Activated CD8-positive, alpha-beta memory T cell treated with anti-CD3 and anti-CD28 coated beads for 48 hours (primary cell): ENCODE data around the gene STEAP1B.
"Not testable (repeated sequence)": the region's sequence is repeated elsewhere in the genome, so short reads cannot be mapped to it uniquely, and the experiment has no call there.

Source experiments
- DNase-seq, 3 experiments: peaks; one replicate each; pipeline ENCODE4 v3.0.0-alpha.2; 2020; ENCODE audit warnings: low read depth in 2 of 3, low spot score in 2 of 3

Gene STEAP1B

DNA sequence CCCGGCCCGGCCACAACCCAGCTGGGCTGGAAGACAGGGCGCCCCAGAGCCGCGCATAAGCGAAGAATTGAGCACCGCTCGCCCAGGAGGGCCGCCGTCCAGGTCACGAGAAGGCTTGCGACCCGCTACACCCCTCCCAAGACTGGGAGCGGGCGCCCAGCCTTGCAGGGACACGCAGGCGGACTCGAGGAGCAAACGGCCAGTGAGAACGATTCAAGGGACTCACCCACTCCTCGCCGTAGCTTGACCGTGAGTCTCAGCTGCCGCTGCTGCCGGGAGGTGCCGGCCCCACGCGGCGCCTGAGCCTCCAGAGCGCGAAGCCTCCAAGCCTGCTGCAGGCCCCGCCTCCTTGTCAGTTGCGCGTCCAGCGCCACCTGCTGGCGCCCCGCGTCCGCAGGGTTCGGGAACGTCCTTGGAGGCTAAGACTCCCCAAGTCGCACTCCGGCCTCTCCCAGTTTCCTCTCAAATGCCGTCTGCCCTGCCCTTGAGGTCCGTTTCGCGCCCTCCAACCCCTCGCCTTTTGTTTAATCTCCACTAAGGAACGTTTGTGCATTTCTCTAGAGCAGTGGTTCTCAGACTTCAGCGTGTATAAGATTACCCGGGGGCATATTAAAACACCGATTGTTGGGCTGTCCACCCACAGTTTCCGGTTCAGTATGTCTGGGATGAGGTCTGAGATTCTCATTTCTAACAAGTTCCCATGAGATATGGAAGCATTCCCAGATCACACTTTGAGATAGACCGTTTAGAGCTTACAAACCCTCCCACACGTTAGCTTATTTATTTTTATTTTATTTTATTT is at the start of gene STEAP1B:
Gene STEAP1B, minus strand, starts transcription at position 301 of the 802 bp plus-strand sequence. CDS start 5,333 bp downstream, outside the sequence.
- peak; percentile 66 to 74 (median 73) for DNase-seq

DNA sequence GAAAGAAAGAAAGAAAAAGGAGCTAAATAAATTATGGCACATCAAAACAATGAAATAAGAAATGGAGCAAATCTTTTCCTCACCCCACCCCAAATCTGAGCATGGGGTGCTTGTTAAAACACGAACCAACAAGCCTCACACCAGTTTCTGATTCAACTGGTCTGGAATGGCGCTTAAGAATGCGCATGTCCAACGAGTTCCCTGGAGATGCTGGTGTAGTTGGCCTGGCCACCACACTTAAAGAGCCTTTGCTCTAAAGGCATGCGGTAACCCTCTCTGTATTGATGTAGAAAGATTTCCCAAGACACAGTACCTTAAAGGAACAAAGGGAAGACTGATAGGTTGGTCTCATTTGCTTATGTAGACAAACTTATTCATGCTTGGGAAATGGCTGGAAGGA is 49.1 kb upstream of the STEAP1B start:
- no peak for DNase-seq

DNA sequence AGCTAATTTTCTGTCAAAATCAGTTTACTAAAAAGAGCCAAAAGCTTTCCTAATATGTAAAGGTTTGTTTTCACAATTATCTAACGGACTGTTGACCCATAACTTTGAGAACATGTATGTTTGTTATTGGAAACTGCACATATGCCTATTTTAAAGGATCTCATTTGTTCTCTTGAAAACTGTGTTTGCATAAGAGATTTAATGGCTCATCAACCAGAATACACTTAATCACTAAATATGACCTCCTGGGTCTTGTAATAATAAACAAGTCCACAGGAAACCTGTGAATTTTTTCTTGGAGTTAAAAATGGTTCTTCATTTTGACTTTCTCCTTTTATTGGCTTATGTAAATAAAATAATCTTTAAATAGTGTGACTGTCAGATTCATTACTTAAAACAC is 48.3 kb upstream of the STEAP1B start:
- no peak for DNase-seq

DNA sequence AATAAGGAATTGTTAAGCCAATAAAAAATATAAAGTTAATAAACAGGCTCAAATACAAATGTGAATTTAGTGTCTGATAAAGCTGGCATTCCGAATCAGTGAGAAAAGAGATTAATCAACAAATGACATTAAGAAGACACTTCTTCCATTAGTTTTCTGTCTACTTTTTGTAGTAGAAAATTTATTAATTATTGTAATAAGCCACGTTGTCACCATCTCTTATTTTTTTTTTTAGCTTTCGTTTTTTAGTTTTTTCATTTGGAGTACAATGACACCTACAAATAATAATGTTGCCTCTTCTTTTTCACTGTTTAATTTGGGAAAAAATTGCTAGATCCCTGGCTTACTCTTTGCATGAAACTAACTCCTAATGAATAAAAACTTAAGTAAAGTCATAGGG is 46.8 kb upstream of the STEAP1B start:
- DNase-seq = no peak

DNA sequence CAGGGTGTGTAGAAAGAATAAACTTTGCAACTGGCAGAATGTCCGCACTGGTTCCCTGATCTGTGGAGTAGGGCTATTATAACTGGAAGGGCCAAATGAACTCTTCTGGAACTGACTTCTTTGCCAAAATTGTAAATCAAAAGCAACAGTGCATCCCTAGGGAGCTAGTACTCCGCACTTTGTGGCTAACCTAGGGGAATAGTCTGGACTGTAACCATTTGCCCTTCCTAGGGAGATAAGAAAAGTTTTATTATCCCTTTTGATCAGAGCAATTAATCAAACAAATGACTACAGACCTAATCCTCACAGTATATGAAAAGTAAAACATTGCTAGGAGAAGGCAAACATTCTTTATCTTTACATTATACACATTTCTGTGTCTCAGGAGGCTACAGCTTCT is 45.5 kb upstream of the STEAP1B start:
- DNase-seq = no peak

DNA sequence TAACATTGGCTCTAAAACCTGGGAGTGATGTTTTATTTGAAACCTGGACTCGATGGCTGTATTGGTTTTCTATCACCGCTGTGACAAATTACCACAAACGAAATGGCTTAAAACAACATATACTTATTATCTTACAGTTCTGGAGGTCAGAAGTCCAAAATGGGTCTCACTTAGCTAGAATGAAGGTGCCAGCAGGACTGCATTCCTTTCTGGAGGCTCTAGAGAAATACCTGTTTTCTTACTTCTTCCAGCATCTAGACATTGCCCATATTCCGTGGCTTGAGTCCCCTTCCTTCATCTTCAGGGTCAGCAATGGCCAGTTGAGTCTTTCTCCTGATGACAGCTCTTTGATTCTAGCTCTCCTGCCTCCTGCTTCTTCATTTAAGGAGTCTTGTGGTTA is 44.3 kb upstream of the STEAP1B start:
- no peak for DNase-seq

DNA sequence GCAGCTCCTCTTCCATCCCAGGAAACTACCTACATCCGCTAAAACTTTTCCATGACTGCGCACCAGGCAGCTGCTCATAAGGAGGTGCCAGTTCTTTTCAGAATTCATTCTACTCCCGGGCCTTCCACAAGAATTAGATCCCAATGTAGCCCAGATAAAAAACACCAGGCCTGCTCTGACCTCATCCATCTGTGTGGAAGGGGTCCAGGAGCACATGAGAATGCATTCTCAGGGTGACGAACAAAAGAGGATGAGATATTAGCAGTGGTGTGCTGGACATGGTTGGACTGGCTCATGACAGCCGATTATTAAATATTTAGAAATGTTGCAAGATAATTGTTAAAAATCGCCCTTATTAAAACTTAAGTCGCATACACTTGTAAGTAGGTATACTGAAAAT is 43.2 kb upstream of the STEAP1B start:
- DNase-seq = no peak

DNA sequence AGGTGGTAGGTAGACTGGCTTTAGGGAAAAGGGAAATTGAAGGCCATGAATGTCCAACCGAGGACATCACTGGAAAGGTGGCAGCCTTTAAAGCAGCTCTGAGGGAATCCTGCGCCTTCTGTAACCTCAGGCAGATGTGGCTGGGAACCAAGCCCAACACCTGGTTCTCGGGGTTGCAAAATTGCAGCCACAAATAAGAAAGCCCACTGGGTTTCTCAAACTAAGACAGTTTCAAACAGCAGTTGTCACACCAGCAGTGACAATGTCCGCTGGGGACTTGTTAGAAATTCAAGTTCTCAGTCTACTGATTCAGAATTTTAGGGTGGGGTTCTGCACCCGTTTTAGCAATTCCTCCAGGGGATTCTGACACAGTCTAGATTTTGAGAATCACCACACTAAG is 42.7 kb upstream of the STEAP1B start:
- DNase-seq = no peak

DNA sequence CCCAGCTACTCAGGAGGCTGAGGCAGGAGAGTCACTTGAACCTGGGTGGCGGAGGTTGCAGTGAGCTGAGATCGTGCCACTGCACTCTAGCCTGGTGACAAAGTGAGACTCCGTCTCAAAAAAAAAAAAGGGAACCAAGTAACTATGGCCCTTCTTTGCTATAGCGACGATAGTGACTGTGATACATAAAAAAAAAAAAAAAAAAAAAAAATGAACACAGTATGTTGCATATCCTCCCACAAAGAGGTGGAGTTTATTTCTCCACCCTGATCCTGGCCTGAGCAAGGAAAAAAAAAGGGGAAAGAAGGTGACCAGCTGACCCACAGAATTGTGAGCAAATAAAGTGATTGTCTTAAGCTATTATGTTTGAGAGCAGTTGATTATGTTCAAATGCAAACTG is 42.3 kb upstream of the STEAP1B start:
- no peak for DNase-seq

DNA sequence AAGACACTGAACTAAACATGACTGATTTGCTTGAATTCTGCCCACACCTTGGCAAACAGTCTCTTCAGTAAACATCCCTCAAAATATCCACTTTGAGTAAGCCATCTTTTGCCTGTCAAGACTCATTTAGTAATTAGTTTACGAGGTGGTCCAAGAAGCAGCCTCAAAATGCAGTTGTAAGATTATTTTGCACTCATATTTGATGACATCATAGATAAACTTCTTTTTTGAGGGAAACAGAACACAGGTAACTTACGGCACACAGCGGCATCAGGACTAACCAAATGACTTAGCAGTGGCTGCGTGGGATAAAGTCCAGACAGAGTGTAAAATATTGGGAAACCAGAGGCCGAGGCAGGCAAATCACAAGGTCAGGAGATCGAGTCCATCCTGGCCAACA is 41.8 kb upstream of the STEAP1B start:
- no peak for DNase-seq

DNA sequence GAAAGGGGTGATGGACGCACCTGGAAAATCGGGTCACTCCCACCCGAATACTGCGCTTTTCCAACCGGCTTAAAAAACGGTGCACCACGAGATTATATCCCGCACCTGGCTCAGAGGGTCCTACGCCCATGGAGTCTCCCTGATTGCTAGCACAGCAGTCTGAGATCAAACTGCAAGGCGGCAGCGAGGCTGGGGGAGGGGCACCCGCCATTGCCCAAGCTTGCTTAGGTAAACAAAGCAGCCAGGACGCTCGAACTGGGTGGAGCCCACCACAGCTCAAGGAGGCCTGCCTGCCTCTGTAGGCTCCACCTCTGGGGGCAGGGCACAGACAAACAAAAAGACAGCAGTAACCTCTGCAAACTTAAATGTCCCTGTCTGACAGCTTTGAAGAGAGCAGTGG is 28.5 kb upstream of the STEAP1B start:
- DNase-seq = not testable (repeated sequence)

DNA sequence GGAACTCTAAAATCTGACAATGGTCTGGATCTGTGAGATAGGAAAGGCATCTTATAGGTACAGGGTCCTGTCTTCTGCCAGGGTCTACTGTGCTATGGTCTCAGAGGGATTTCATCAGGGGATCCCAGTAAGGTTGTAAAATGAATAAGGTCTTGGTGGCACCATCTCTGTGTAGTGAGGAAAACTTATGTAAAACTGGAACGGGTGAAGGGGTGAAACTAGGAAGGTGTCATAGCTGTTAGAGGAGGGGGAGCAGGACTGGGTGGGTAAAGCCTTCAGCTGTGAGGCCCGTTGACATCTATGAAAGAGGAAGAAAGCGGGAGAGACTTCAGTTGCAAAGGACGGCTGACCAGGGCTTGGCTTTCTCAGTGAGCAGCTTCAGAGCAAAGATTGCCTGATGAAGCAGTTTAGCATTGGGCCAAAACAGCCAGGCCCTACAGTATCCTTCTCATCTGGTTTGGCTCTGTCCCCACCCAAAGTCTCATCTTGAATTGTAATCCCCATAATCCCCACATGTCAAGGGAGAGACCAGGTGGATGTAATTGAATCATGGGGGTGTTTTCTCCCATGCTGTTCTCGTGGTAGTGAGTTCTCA is 24.5 kb upstream of the STEAP1B start:
- not testable (repeated sequence) for DNase-seq

DNA sequence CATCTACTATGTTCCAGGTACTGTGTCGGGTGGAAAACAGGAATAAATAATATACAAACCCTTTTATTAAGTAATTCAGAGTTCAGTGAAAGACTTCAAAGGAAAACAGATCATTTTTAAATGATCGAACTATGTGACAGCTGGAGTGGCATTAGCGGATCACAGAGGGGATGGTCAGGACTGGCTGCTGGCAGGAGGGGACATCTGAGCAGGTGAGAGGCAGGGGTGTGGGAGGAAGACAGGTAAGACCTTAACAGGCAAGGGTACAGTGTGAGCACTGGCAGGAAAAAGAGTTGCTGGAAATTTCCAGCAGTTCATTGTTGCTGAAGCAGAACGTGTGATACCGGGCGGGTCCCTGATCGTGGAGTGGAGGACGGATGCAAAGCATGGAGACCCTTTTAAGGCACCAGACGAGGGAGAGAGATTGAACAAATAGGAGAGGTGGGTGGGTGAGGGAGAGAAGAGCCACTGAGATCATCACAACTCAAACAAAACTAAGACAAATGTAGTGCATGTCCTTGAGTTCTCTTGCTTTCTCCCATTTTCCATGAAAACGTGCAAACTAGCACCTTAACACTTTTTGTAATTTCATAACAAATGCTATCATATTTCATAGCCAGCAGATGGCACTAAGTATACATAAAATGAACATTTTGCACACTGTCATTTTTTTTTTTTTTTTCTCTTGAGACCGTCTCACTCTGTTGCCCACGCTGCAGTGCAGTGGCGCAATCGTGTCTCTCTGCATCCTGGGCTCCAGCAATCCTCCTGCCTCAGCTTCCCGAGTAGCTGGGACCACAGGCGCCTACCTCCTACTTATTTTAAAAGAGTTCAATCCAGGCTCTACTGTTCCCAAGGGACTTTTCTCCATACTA is 23.7 kb upstream of the STEAP1B start:
- not testable (repeated sequence) for DNase-seq

DNA sequence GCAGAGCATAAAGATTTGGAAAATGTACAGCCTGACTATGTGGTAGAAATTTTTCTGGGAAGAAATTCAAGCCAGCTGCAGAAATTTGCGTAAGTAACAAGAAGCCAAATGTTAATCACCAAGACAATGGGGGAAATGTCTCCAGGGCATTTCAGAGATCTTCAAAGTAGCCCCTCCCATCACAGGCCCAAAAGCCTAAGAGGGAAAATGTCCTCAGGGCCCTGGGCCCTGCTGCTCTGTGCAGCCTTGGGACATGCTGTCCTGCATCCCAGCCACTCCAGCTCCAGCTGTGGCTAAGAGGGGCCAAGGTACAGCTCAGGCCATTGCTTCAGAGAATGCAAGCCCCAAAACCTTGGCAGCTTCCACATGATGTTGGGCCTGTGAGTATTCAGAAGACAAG is 19.6 kb upstream of the STEAP1B start:
- DNase-seq = not testable (repeated sequence)

DNA sequence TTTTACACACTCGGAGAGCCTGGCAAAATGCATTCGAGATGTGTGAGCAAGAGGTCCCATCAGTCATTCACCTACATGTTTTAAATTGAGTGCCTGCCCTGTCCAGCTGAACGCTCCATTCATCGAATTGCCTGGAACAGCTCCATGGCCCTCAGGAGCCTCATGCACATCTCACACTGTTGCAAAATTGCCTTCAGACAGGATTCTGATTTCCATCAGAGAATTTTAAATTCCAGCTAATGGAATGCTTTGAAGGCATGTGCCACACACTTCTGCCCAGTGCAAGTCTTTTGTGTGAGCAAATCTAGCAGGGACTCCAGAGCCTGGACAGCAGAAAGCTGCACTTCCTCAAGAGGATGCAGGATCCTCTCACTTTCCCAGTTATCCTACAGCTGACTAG is 17.0 kb upstream of the STEAP1B start:
- DNase-seq = not testable (repeated sequence)

DNA sequence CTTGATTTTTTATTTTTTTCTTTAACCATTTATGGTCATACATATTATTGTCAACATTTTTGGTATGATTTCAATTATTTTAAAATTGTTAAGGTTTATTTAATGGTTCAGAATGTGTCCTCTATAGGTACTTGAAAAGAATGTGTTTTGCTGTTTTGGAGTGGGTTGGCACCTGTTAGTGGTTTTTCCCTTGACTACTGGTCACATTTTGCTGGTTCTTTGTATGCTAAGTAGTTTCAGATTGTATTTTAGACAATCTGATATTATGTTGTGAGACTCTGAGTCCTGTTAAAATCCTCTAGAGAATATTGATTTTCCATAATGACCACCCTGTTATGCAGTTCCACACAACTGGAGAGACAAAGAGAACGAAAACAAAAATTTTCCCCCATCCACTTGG is 15.0 kb upstream of the STEAP1B start:
- DNase-seq = not testable (repeated sequence)

DNA sequence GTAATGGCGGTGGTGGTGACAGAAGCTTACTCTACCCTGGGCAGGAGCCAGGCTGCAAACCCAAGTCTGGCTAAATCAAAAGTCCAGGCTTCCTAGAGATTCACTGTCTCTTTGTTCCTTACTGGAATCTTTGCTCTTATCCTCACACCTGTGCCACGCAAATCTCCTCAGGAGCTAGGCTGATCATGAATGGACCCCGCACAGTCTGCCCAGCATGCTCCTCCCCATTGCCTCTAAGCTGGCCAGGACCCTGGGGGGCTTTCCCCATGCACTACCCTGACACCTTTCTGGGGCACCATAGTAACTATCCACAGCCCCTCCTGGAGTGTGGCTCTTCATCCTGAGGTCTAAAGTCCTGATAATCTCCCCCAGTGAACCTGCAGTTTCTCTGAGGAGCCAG is 7.3 kb upstream of the STEAP1B start:
- DNase-seq = not testable (repeated sequence)

DNA sequence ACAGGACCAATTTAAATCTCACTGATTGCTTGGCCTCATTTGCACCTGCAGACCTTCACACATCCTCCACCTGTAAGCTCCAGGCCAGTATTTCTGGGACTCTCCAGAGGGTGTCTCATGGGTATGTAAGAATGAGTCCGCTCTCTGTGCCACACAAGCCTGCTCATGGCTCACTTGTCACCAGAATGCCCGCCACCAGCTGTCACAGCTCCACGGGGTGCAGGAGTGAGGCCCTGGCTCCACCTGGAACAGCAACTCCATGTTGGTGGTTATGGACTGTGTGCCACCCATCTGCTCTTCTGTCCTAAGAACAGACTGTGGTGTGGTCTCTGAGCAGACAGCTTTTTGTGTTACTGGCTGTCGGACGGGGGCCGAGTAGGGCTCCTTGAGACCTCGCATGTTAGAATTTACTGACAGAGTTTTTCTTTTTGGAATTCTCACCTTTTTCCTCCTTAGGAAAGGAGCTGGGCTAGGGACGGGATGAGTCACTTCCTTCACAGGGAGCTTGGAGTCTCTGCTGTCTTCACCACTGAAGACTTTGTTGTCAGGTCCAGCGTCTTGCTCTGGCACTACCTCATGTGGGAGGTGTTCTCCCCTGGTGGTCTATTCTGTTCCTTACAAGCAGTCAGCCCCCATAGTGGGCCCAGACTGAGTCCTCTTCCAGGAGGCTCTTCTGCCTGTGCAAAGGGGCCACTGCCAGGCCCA is 6.5 kb upstream of the STEAP1B start:
- DNase-seq = not testable (repeated sequence)

DNA sequence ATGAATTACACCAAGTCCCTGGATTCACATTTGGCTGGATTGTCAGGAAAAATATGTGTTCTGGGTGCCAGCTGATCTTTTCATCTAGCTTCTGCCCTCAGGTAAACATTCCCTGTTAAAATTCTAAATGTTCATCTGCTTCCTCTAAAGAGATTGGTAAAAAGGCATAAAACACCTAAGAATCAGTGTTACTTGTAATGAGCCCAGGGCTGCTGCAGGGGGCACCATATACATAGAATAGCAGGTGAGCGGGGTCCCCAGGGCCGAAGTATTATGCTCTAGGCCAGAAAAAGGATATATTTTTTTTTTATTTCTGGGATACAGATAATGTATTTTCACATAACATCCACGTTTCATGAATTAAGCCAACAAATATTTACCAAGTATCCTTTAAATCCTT is 4.5 kb upstream of the STEAP1B start:
- DNase-seq = not testable (repeated sequence)

DNA sequence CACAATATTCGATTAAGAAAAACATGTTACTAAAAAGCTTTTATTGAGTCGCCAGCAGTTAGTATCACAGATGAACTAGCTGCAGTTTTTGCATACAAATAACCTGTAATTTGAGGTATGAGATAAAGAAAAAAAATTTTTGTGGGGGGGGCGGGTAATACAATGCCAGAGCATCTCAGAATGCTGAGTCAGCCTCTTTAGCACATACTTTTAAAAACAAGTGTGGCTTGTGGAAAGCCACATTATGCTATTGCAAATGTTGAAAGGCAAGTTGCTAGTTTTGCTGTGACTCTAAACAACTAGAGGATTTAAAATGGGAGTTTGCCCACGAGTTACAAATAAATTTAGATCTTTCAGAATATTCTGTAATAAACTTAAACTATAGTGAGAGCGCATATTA is 2.1 kb upstream of the STEAP1B start:
- not testable (repeated sequence) for DNase-seq

DNA sequence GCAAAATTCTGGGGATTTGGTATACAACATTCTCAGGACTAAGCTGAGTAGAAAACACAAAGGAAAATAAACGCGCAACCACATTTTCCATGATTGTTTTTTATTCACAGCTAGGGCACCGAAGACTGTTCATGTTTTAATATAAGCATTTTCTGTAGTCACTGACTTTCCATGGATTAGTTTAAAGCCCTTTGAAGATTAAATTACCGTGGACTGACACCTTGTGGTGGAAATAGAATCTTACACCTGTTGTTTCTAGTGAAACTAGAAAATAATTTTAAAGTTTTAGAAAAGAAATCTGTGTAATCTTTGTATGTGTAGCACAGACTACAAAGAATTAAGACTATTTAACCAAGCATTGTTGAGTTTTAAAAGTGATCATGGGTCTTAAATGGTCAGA is 1.3 kb upstream of the STEAP1B start:
- not testable (repeated sequence) for DNase-seq
